Mammary epithelial cell (primary cell): ENCODE data around the gene CCSER2.

ENCODE experiments used
- CTCF ChIP-seq, 2 donors: IDR thresholded peaks in 1 of 2; conservative IDR thresholded peaks in 1 of 2; 2 replicates each; pipeline ENCODE4 v1.5.1; 2011 to 2012; ENCODE audit warnings: inconsistent platforms in 2 of 2, low read length in 2 of 2, mild to moderate bottlenecking in 2 of 2, control low read depth in 1 of 2, low read depth in 1 of 2; ENCODE audit not compliant: insufficient read depth in 1 of 2; ENCODE audit errors: extremely low read depth in 1 of 2
- EZH2 ChIP-seq: IDR thresholded peaks from 2 replicates; pipeline ENCODE4 v1.6.1; 2012; ENCODE audit warnings: low read length, inconsistent platforms, borderline replicate concordance

- TF ChIP-seq CTCF (conservative IDR thresholded peaks at IDR 0.05 in 1 of 2, IDR thresholded peaks at IDR 0.05 in 1 of 2; ENCODE audit: extremely low read depth in 1 of 2, insufficient read depth in 1 of 2, low read depth in 1 of 2, low read length in 2 of 2) (no peak), EZH2 (no peak)
Measured at GRCh38 chr10:84550756-84551436, 222.5 kb downstream of the CCSER2 start.
